Activated CD4-positive, alpha-beta T cell treated with anti-CD3 and anti-CD28 coated beads, Interleukin-2, amount 50 U/mL, for 4 hours (primary cell): ENCODE measurements around the gene LEMD2.

ENCODE experiments used
- DNase-seq, 2 experiments: peaks; one replicate each; pipeline ENCODE4 v3.0.0-alpha.2; 2020

Gene LEMD2

DNA sequence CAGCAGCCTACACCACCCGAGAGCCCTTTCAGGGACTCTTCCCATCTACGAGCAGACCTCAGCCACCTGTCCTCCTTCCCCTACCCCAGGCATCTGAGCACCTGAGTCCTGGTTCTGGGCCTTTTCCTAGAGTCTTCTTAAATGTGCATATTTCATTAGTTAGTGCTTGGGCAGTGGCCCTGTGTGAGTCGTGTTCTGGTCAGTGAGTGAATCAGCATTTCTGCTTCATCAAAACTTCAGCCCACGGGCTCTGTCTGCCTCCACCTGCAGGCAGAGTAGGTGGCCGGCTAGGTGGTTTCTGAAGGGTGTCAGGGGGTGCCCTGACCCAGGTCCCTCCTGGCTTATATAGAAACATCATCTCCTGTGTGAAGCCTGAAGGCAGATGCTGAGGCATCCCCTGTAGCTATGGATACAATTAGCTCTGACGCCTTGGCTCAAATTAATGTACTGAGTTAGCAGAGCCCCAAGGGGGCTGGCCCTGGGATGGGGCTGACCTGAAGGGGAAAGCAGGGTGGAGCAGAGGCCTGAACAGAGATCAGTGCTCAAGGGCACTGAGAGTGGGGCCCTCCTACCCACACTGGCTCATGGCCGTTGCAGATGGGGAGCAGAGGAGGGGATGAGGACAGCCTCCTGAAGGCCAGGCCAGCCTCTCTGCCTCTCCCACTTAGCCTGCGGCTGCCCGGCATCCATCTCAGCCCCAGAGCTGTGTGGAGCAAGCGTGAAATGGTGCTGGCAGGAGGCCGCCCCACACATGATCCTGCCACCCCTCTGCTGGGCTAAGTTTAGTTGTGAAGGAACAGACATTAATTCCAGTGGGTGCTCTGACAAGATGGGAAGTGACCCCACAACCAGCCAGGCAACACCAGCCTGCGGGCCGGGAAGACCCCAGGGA lies 55.9 kb downstream of the LEMD2 start:
- no peak for DNase-seq

DNA sequence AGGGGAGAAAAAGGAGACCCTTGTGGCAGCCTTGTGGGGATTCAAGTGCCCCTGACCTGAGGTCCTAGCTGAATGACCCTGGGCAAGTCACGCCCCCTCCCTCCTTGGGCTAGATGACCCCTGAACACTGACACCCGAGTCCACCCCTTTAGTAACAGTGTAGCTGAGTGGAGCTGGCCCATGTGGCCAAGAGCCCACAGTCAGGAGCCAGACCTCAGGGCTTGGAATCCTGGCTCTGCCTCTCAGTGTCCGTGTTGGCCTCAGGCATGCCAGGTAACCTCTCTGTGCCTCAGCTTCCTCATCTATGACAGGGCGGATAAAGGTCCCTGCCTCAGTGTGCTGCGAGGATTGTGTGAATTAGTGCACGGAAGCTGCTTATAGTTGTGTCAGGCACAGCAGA lies 56.5 kb downstream of the LEMD2 start:
- DNase-seq: no peak

DNA sequence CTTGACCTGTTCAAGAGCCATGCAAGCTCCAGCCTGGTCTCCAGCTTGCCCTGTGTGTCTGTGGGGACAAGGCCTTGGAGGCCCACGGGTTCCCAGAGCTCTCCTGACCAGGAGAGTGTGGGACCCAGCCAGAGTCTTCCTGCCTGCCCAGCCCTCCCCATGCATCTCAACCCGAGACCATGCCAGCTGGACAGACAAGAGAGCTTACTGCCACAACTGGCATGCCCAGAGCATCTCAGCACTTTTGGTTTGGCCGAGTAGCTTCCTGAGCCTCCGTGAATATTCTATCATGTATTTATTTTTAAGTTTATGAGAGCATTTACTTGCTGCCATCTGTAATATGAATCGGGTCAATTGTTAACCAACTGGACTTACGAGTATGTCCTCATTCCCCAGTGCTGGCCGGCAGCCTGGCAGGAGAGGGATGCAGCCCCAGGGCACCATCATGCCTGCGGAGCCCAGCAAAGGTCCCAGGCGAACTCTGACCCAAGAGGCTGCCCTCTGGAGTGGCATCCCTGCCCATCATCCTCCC lies 57.1 kb downstream of the LEMD2 start:
- DNase-seq: no peak

DNA sequence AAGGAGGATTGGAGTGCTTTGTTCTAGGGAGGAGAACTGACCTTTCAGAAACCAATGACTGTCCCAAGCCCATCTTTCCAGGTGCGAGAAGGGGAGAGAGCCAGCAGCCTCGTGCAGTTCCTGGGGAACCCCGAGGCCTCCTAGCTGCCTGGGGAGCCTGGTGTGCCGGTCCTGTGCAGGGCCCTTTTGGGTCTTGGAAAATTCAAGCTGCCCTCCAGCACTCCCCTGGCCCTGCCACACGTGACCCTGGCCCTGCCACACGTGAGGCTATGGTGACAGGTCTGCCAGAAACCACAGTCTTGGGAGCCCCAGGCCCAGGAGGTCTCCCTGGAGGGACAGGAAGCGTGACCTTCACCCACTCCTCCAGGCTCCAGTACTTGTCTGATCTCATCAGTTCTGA lies 57.9 kb downstream of the LEMD2 start:
- DNase-seq: no peak

DNA sequence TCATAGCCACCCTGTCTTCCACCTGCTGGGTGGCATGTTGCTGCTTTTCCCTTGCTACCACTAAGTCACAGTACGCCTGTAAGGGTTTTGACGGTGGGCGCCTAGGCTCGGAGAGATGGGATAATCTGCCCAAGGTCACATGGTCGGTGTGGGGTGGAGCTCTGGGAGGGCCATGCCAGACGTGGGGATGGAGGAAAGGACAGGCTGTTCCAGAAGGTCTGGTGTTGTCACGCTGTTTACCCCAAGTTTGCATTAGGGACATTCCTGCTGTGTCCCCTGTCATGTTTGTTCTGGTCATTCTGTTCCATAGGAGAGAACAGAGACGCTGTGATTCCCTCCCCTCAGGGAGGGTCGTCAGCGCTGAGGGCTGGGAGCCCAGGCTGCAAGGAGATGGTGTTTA lies 58.3 kb downstream of the LEMD2 start:
- no peak for DNase-seq

DNA sequence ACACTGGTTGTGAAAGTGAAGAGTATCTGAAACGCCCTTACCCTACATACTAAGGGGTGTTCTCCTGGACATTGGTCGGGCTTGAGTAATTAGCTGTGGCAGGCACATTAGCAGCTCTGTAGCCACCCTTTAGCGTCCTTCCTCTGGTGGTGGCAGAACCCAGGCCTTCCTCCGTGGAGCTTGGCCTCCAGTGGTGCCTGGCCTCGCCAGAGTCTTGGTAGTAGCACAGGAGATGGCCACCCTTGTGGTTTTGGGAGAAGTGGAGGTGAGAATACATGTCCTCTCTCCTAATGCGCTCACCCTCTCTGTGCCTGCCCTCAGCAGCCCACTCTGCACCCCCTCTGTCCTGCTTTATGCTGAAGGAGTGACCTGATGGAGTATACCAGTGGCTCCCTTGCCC lies 59.9 kb downstream of the LEMD2 start:
- no peak for DNase-seq

DNA sequence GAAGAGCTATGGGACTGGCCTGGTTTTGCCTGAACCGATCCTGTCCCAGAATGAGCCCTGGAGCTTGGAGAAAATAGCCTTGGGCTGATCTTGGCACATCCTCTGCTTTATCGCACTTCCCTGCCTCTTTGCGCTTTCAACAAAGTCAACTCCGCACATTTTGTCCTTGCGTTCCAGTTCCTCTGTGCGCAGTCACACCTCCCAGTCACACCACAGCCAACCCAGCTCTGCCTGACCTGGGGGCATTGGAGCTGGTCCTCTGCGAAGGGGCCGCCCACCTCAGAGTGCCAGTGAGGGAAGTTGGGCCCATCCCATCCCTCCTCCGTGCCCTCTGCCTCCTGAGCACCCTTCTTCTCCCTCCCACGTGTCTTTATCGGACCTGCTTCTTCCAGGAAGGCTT lies 60.5 kb downstream of the LEMD2 start:
- no peak for DNase-seq

- no peak for DNase-seq
These were observed 61.0 kb downstream of the LEMD2 start for GRCh38 chr6:33727932-33728331.

DNA sequence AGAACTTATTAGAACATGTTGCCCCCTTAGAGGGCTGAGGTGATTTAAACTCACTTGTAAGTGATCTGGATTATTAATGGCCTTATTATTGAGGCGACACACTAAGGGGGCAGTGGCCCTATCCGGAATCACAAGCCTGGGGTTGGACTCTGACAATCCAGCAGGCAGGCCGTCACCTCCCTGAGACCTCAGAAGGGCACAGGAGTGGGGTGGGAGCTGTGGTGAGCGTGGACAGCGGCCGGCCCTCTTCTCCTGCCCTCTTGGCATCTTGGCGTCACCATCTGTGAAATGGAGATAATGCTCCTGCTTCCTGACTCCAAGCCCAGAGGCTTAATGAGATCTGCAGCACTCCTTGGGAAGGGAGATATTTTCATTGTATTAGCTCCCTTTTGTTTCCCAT lies 61.8 kb downstream of the LEMD2 start:
- DNase-seq: no peak

DNA sequence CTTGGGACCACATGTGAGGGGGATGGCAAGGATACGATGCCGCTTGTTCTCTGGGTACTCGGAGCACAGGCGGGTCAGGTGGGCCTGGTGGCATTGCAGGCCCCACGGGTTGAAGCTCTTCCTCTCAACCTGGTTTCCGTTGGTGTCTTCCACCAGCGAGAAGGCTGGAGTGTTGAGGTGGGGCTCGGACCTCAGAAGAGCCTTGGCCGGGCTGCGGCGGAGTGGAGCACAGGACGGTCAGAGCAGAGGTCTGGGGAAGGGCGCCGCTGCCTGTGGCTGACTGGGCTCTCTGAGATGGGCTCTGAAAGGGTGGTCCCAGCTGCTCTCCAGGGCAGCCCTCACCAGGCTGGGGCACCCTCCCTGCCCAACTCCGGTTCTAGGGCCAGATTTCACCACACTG lies 62.2 kb downstream of the LEMD2 start:
- no peak for DNase-seq

GRCh38 chr6:33725891-33726673 lies 62.8 kb downstream of the LEMD2 start:
- no peak for DNase-seq

DNA sequence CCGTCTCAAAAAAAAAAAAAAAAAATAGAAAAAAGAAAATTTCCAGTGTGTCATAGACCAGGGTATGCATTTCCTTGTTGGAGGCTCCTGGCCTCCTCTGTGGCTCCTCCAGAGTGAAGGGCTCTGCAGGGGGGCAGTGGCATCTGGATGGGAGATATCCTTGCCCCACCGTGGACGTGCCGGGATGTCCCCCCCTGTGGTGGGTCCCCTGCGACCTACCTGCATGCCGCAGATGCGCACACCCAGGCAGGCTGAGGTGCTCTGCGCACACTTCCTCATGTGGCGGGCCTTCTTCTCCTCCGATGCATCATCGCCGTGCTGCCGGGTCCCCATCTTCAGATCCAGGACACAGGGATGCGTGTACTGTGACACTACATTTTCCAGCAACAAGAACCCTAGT lies 63.7 kb downstream of the LEMD2 start:
- DNase-seq: no peak

- no peak for DNase-seq
These were observed 64.6 kb downstream of the LEMD2 start for GRCh38 chr6:33724102-33725023.

DNA sequence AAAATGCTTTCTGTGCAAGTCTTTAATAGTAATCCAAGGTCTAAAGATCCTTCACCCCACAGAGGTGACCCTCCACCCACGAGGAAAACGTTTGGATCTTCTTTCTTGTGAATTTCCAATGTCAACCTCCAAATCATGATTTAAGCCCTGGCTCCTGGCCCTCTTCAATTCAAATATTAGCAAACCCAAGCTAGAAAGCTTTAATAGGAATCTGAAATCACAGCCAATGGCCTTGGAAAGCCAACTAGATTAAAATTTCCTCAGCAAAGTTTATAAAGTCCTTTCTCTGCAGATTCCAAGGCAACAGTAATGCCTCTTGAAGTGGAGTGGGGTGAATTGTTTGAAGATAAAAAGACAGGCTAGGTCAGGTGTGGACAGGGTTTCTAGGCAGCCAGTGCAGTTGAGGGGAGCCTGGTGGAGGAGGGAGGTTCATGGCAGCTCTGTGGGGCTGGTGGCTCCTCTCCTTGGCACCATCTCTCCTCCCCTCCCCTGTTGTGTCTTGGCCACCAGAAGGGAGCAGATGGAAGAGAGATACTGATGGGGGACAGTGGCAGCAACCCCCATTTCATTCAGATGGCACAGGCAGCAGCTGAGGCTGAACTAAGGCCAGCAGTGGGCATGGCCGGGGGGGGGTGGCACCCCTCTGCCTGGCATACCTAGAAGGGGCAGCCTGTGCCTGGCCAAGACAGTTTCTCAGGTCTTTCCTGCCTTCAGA lies 65.4 kb downstream of the LEMD2 start:
- no peak for DNase-seq

GRCh38 chr6:33722103-33722623 lies 66.8 kb downstream of the LEMD2 start:
- DNase-seq: no peak

DNA sequence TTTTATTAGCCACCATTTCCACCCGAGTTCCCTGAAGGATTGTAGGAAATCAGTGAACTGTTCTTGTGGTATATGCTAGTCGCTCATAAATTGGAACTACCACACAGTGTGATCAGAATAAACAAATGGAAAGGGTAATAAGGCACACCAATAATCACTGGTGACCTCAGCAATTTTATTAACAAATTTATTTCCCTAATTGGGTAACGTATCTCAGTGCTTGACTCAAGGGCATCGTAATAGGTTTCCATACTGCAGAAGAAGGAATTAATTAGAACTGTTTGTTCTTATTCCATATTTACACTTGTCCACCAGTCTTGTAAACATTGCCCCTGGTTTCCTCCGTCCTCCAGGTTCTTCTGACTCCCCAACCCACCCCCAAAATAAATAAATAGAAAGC lies 67.4 kb downstream of the LEMD2 start:
- no peak for DNase-seq
